Tibial nerve (tissue), 3 donors: ENCODE data around the gene PTGES2.

ENCODE experiments used
- POLR2A ChIP-seq, 2 donors: fragments of 450-650 bp; IDR thresholded peaks; one replicate each; pipeline ENCODE4 v1.6.1; 2017; ENCODE audit warnings: antibody characterized with exemption in 2 of 2, mild to moderate bottlenecking in 2 of 2, moderate library complexity in 2 of 2
- TF ChIP-seq, protein P1 (sequence below), 5 experiments: fragments of 200-600 bp in 3 of 5; fragments of 450-650 bp in 2 of 5; sonication (generic) in 3 of 5; IDR thresholded peaks; one replicate each; pipeline ENCODE4 v1.5.1; 2016 to 2019; ENCODE audit warnings: antibody characterized with exemption in 5 of 5, mild to moderate bottlenecking in 3 of 5, moderate library complexity in 2 of 5

DNA sequence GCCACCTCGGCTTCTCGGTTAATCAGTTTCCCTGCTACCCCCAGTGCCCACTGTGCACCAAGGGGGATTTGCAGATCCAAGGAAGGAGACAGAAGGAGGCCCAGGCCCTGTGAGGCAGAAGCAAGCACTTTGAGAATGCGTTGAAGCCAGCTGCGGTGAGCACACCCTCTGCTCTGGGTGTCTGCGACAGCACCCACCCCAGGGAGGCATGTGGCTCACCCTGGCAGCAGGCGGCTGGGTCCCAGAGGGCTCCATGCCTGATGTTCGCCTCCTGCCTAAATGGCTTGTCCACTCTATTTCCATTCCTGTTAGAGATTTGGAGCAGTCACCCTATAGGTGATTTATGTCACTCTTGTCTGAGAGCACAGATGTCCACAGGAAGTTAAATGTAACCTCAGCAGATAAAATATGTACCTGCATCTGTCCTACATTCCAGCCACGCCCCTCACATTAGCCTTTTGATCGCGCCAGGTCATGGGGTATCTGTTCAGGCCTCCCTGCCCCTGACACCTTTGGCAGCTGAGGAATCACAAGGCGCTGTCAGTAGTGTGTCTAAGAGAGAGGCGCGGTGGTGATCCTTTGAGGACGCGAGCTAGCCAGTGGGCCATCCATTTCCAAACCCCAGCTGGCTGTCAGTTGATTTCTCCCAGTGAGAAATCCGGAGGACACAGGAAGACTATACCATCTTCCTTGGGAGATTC is 28.1 kb downstream of the PTGES2 start:
- TF ChIP-seq, protein P1, sequence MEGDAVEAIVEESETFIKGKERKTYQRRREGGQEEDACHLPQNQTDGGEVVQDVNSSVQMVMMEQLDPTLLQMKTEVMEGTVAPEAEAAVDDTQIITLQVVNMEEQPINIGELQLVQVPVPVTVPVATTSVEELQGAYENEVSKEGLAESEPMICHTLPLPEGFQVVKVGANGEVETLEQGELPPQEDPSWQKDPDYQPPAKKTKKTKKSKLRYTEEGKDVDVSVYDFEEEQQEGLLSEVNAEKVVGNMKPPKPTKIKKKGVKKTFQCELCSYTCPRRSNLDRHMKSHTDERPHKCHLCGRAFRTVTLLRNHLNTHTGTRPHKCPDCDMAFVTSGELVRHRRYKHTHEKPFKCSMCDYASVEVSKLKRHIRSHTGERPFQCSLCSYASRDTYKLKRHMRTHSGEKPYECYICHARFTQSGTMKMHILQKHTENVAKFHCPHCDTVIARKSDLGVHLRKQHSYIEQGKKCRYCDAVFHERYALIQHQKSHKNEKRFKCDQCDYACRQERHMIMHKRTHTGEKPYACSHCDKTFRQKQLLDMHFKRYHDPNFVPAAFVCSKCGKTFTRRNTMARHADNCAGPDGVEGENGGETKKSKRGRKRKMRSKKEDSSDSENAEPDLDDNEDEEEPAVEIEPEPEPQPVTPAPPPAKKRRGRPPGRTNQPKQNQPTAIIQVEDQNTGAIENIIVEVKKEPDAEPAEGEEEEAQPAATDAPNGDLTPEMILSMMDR (IDR thresholded peaks at IDR 0.05) = no peak
- TF ChIP-seq POLR2A (IDR thresholded peaks at IDR 0.05) = no peak
